Measurements from ENCODE around the gene CCDC63. TPM values are rescaled to one million over a fixed set of nuclear protein-coding genes. Genes with fewer than 3 reads are reported as not detected.

Gene CCDC63
- total RNA-seq, 1 experiment from 2014 or later, result 0.98 TPM

DNA sequence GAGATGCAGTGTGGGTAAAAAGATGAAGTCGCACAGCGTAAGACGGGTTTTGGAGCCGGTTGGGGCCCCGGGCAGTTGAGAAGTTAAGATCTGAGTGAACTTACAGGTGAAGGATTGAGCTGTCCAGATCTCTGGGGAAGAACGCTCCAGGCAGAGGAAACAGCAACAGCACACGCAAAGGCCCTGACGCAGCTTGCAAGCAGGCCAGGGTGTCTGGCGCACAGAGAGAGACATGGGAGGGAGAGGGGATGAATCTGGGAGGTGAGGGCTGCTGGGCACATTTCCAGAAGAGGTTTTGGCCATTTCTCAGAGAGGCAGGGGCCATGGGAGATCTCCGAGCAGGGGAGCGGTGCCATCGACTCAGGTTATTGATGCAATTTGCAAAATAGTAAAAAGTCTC lies 42.6 kb downstream of the CCDC63 start (continued):
- TF ChIP-seq AFF4 (CRISPR knock-in tag; IDR thresholded peaks at IDR 0.05; ENCODE audit: borderline replicate concordance), result no peak
- no peak for TF ChIP-seq ZNF138 (CRISPR knock-in tag; conservative IDR thresholded peaks at IDR 0.05)
- no peak for TF ChIP-seq GRHL2 (CRISPR knock-in tag; IDR thresholded peaks at IDR 0.05; ENCODE audit: insufficient replicate concordance, severe bottlenecking)
- no peak for TF ChIP-seq FOXP4 (CRISPR knock-in tag; IDR thresholded peaks at IDR 0.05)
- no peak for TF ChIP-seq HMGXB4 (CRISPR knock-in tag; IDR thresholded peaks at IDR 0.05)

- Mint-ChIP-seq H3K27ac (no peak overlapping the region), H3K4me3 (no peak overlapping the region), H3K9me3 (peaks cover 3% of the 10 kb centered on the region), H3K27me3 (ENCODE audit: low read depth) (no peaks in the 10 kb centered on the region; the same call in 1 of the 2 replicates), H3K36me3 (no peaks in the 10 kb centered on the region), H3K4me1 (peaks cover 7% of the 10 kb centered on the region)
- ATAC-seq (no peak), DNase-seq (ENCODE audit: low spot score) (no peak)
- CTCF ChIA-PET, result interaction anchor here (0.7 to 3.5 kb wide), 17 partner anchors 8 to 456 kb away, joined by 3 to 21 read pairs (median 3); no protein-coding TSS in a partner anchor
- POLR2A ChIA-PET, result interaction anchor here (0.5 kb wide), 1 partner anchor 373 kb away, joined by 3 read pairs; no protein-coding TSS in a partner anchor
- TF ChIP-seq FOXK1 (CRISPR knock-in tag; IDR thresholded peaks at IDR 0.05) (no peak), GTF2I (CRISPR knock-in tag; conservative IDR thresholded peaks at IDR 0.05) (peak; percentile 87)
Observed at GRCh38 chr12:110893956-110894355, 47.2 kb downstream of the CCDC63 start.

GRCh38 chr12:110896559-110896958 lies 49.8 kb downstream of the CCDC63 start:
- DNase-seq (ENCODE audit: low spot score) (no peak), ATAC-seq (no peak)
- ChIA-PET POLR2A (no interaction called here), CTCF (interaction anchor here (0.6 to 3.5 kb wide), 3 partner anchors 40 to 402 kb away, joined by 6 to 21 read pairs (median 15); no protein-coding TSS in a partner anchor)
- Mint-ChIP-seq H3K4me1 (peaks cover 7% of the 10 kb centered on the region), H3K27ac (no peak overlapping the region), H3K27me3 (ENCODE audit: low read depth) (no peaks in the 10 kb centered on the region; the same call in 1 of the 2 replicates), H3K4me3 (no peak overlapping the region), H3K9me3 (peaks cover 3% of the 10 kb centered on the region), H3K36me3 (no peaks in the 10 kb centered on the region)
- TF ChIP-seq SMAD3 (CRISPR knock-in tag; IDR thresholded peaks at IDR 0.05; ENCODE audit: borderline replicate concordance) (no peak), OVOL2 (CRISPR knock-in tag; IDR thresholded peaks at IDR 0.05; ENCODE audit: borderline replicate concordance) (no peak), ZNF138 (CRISPR knock-in tag; conservative IDR thresholded peaks at IDR 0.05) (no peak), ZNF416 (CRISPR knock-in tag; IDR thresholded peaks at IDR 0.05) (no peak), USF1 (CRISPR knock-in tag; IDR thresholded peaks at IDR 0.05) (no peak), MXD4 (CRISPR knock-in tag; IDR thresholded peaks at IDR 0.05; ENCODE audit: borderline replicate concordance) (no peak)
